AG04450 (cell line): ENCODE data around the gene MRPL4. TPM values are rescaled to one million over a fixed set of nuclear protein-coding genes. Genes with fewer than 3 reads are reported as not detected.
"Not testable (repeated sequence)": the region's sequence is repeated elsewhere in the genome, so short reads cannot be mapped to it uniquely, and the experiment has no call there.

Source experiments
- CTCF ChIA-PET: fragments of 300-600, 350-600 bp; formaldehyde crosslinking; extraction: SDS; loops from one replicate; lab custom pipeline; 2022; ENCODE audit warnings: antibody characterized with exemption, inconsistent platforms; lab: Charles Lee
- POLR2A ChIA-PET: fragments of 350-600 bp; formaldehyde crosslinking; extraction: SDS; loops from one replicate; lab custom pipeline; 2021; ENCODE audit warnings: antibody characterized with exemption, inconsistent platforms; lab: Yijun Ruan, JAX
- DNase-seq: peaks from one replicate; pipeline ENCODE4 v3.0.0-alpha.2; 2011; ENCODE audit warnings: low read depth, low spot score
- H3K27ac ChIP-seq: one replicate; pipeline ENCODE4 v1.5.1; 2012; ENCODE audit warnings: low read depth, low read length, control low read depth
- H3K27me3 ChIP-seq: one replicate; pipeline ENCODE4 v1.6.0; 2012; ENCODE audit warnings: low read length; ENCODE audit not compliant: control insufficient read depth, insufficient read depth
- H3K4me3 ChIP-seq: 2 replicates; pipeline ENCODE4 v1.5.1; 2011; ENCODE audit warnings: mild to moderate bottlenecking, low read depth, low read length, control low read depth
- H3K9me3 ChIP-seq: 2 replicates; pipeline ENCODE4 v1.5.1; 2012; ENCODE audit warnings: low read length; ENCODE audit not compliant: control insufficient read depth, insufficient read depth
- polyA plus RNA-seq: library from polyadenylated mRNA; depleted of rRNA; stranded (reverse); fragments of >200 nt; gene quantifications from 2 replicates; pipeline ENCODE4 v1.2.3, GENCODE V29; 2011
- TF ChIP-seq, protein P1 (sequence below): IDR thresholded peaks from 2 replicates; pipeline ENCODE4 v1.5.1; 2011; ENCODE audit warnings: low read depth, low read length, control low read depth, inconsistent platforms

The MRPL4 gene
- polyA plus RNA-seq, 1 experiment, result 28.5 TPM

DNA sequence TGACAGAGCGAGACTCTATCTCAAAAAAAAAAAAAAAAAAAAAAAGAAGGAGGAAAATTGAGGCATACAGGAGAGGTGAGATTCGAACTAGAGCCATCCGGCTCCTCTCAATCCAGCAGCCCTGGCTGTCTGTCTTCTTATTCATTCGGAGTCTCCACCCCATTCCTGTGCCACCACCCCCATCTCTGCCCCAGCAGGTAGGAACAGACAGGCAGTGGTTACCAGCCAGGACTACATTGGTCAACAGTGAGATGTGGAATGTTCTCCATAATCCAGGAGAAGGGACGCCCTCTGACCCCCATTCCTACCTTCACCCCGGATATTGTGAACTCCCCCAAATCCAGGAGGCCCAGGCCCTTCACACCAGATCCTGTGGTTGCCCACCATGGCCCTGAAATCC lies 14.3 kb upstream of the MRPL4 start:
- no peak for DNase-seq
- Histone ChIP-seq H3K27me3 (no peaks in the 10 kb centered on the region), H3K9me3 (no peaks in the 10 kb centered on the region), H3K4me3 (no peak overlapping the region), H3K27ac (peak overlapping the region; percentile 87)
- ChIA-PET POLR2A (interaction anchor here (0.7 to 2.2 kb wide), 7 partner anchors 11 to 69 kb away, joined by 4 to 42 read pairs (median 6); partner anchors contain the start of gene DNMT1), CTCF (interaction anchor here (1.4 kb wide), 1 partner anchor 12 kb away, joined by 9 read pairs; no protein-coding TSS in a partner anchor)
- TF ChIP-seq, protein P1, sequence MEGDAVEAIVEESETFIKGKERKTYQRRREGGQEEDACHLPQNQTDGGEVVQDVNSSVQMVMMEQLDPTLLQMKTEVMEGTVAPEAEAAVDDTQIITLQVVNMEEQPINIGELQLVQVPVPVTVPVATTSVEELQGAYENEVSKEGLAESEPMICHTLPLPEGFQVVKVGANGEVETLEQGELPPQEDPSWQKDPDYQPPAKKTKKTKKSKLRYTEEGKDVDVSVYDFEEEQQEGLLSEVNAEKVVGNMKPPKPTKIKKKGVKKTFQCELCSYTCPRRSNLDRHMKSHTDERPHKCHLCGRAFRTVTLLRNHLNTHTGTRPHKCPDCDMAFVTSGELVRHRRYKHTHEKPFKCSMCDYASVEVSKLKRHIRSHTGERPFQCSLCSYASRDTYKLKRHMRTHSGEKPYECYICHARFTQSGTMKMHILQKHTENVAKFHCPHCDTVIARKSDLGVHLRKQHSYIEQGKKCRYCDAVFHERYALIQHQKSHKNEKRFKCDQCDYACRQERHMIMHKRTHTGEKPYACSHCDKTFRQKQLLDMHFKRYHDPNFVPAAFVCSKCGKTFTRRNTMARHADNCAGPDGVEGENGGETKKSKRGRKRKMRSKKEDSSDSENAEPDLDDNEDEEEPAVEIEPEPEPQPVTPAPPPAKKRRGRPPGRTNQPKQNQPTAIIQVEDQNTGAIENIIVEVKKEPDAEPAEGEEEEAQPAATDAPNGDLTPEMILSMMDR, result no peak

DNA sequence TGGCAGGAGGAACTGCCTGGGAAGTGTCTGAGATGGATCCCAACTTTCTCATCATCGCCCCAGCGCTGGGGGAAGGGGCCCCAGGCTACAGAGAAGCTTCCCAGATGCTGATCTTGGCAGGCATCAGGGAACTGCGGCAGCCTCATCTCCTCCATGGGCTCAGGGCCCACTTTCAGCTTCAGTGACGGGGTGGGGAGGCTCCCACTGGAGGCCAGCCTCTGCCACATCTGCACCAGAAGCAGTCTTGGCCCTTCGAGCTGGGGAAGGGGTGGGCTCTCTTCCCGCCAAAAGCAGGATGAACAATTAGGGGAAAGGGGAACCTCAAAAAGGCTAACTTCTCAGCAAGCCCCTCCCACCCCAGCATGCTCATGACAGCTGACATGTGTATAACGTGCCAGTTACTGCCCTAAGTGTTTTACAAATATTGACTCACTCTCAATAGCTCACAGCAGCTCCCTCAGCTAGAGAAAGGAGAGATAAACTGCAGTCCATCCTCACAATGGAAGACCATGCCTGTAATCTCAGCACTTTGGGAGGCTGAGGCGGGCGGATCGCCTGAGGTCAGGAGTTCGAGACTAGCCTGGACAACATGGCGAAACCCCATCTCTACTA lies 13.7 kb upstream of the MRPL4 start:
- TF ChIP-seq, protein P1, result no peak
- POLR2A ChIA-PET, result interaction anchor here (0.7 to 2.2 kb wide), 6 partner anchors 12 to 69 kb away, joined by 4 to 42 read pairs (median 6); partner anchors contain the start of gene DNMT1
- Histone ChIP-seq H3K4me3 (no peak overlapping the region), H3K27me3 (no peaks in the 10 kb centered on the region), H3K9me3 (no peaks in the 10 kb centered on the region), H3K27ac (peak overlapping the region; percentile 87)
- peak; percentile 91 for DNase-seq
- CTCF ChIA-PET, result interaction anchor here (0.6 to 1.4 kb wide), 3 partner anchors 10 to 20 kb away, joined by 3 to 9 read pairs (median 4); no protein-coding TSS in a partner anchor

DNA sequence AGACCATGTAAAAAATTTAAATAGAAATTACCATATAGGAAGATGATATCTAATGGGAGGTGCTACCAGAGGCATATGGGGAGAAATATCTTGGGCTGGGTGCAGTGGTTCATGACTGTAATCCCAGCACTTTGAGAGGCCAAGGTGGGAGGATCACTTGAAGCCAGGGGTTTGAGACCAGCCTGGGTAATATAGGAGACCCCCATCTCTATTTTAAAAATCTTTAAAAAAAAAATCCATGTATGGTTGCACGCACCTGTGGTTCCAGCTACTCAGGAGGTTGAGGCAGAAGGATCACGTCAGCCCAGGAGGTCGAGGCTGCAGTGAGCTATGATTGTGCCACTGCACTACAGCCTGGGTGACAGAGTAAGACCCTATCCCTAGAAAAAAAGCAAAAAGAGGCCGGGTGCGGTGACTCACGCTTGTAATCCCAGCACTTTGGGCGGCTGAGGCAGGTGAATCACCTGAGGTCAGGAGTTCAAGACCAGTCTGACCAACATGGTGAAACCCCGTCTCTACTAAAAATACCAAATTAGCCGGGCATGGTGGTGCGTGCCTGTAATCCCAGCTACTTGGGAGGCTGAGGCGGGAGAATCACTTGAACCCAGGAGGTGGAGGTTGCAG lies 10.1 kb upstream of the MRPL4 start:
- CTCF ChIA-PET, result not testable (repeated sequence)

DNA sequence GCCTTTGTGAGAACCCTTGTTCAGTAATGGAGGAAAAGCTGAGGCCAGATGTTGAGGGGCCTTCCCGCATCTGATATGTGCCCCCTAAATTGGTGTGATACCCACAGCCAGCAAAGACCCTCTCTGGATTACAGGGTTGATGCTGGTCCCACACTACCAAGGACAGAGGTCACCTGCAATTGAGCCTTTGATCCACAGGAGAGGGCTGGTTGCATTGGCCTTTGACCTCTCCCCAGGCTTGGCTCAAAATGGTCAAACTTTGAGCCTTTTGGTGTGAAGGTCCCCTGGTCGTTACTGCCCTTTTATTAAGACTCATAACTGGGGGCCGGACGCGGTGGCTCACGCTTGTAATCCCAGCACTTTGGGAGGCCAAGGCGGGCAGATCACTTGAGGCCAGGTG lies 8.4 kb upstream of the MRPL4 start:
- CTCF ChIA-PET, result no interaction called here
- TF ChIP-seq, protein P1, result no peak

More for the DNA sequence above, 10.1 kb upstream of the MRPL4 start:
- POLR2A ChIA-PET, H3K27ac ChIP-seq, DNase-seq, H3K27me3 ChIP-seq, H3K4me3 ChIP-seq, H3K9me3 ChIP-seq: not testable (repeated sequence)

DNA sequence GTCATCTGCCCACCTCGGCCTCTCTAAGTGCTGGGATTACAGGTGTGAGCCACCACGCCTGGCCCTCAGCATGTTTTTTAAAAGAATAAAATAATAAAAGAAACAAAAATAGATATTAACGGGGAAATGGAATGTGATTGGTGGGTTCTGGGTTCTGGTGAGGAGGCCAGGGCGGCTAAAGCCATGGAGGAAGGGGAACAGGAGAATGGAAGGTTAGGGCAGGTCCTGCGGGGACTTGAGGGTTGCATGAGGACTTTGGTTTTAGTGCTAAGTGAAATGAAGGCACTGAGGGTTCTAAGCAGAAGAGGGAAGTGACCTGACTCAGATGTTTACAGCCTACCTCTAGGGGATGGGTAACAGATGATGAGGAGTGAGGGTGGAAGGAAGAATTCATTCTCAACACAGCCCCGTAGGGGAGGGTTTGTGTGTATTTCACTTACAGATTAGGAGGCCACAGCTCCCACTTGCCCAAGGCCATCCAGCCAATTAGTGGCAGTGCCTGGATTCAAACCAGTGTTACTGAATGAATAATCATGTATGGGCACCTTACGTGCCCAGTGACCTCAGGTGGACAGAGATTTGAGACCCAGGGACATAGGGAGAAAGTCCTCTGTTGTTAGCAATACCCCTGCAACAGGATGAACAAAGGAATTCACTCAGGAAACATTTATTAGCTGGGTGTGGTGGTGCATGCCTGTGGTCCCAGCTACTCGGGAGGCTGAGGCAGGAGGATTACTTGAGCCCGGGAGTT lies 6.7 kb upstream of the MRPL4 start:
- CTCF ChIA-PET, result interaction anchor here (0.7 to 1.2 kb wide), 2 partner anchors 13 to 125 kb away, joined by 3 to 5 read pairs; no protein-coding TSS in a partner anchor
- Histone ChIP-seq H3K9me3 (no peaks in the 10 kb centered on the region), H3K27ac (no peak overlapping the region), H3K4me3 (no peak overlapping the region), H3K27me3 (no peaks in the 10 kb centered on the region)
- TF ChIP-seq, protein P1, result no peak
- no peak for DNase-seq
- POLR2A ChIA-PET, result interaction anchor here (1.7 kb wide), 1 partner anchor 19 kb away, joined by 4 read pairs; no protein-coding TSS in a partner anchor

More for the DNA sequence above, 8.4 kb upstream of the MRPL4 start:
- H3K4me3 ChIP-seq, result no peak overlapping the region
- H3K27ac ChIP-seq, result no peak overlapping the region
- POLR2A ChIA-PET, result no interaction called here
- H3K27me3 ChIP-seq, result no peaks in the 10 kb centered on the region
- DNase-seq, result no peak
- no peaks in the 10 kb centered on the region for H3K9me3 ChIP-seq
